H54 (cell line): ENCODE data around the gene DTHD1.
A peak's percentile ranks its signal among the peaks of the same experiment; 100 is the strongest.

Source experiments
- DNase-seq: peaks from one replicate; pipeline ENCODE4 v3.0.0; 2011; ENCODE audit warnings: low spot score, mixed read lengths; ENCODE audit not compliant: insufficient read length
- FAIRE-seq: peaks from 3 replicates; lab custom pipeline; 2011; peaks lifted over from hg19 to GRCh38; lab: Jason Lieb, UNC
- POLR2A ChIP-seq: IDR thresholded peaks from 2 replicates; pipeline ENCODE4 v1.6.1; 2011; ENCODE audit warnings: low read depth, mild to moderate bottlenecking, low read length

The DTHD1 gene

GRCh38 chr4:36313703-36314102 lies 32.3 kb downstream of the DTHD1 start:
- FAIRE-seq = no peak
- DNase-seq = no peak
- TF ChIP-seq POLR2A = no peak

GRCh38 chr4:36316607-36317006 lies 35.2 kb downstream of the DTHD1 start:
- TF ChIP-seq POLR2A = no peak
- FAIRE-seq (no peak), DNase-seq (peak; percentile 2)

- TF ChIP-seq POLR2A = no peak
- FAIRE-seq = no peak
- no peak for DNase-seq
Measured at GRCh38 chr4:36317721-36318120, 36.3 kb downstream of the DTHD1 start.

- no peak for DNase-seq
- FAIRE-seq = no peak
- TF ChIP-seq POLR2A = no peak
Measured at GRCh38 chr4:36320117-36320896, 38.9 kb downstream of the DTHD1 start.

GRCh38 chr4:36321176-36321575 lies 39.8 kb downstream of the DTHD1 start:
- DNase-seq (no peak), FAIRE-seq (no peak)
- TF ChIP-seq POLR2A = no peak

- TF ChIP-seq POLR2A = no peak
- DNase-seq (no peak), FAIRE-seq (no peak)
Measured at GRCh38 chr4:36322921-36323354, 41.5 kb downstream of the DTHD1 start.

GRCh38 chr4:36323816-36324419 lies 42.5 kb downstream of the DTHD1 start:
- no peak for TF ChIP-seq POLR2A
- no peak for DNase-seq
- FAIRE-seq = no peak

- FAIRE-seq (no peak), DNase-seq (no peak)
- no peak for TF ChIP-seq POLR2A
Measured at GRCh38 chr4:36324808-36325207, 43.4 kb downstream of the DTHD1 start.

- TF ChIP-seq POLR2A = no peak
- DNase-seq (no peak), FAIRE-seq (no peak)
Measured at GRCh38 chr4:36325499-36325898, 44.1 kb downstream of the DTHD1 start.

GRCh38 chr4:36325926-36326325 lies 44.5 kb downstream of the DTHD1 start:
- FAIRE-seq = no peak
- no peak for TF ChIP-seq POLR2A

GRCh38 chr4:36326476-36327029 lies 45.1 kb downstream of the DTHD1 start:
- no peak for DNase-seq
- no peak for TF ChIP-seq POLR2A
- no peak for FAIRE-seq

More at GRCh38 chr4:36325926-36326325, 44.5 kb downstream of the DTHD1 start:
- no peak for DNase-seq

- TF ChIP-seq POLR2A = no peak
- no peak for DNase-seq
- FAIRE-seq = no peak
Measured at GRCh38 chr4:36327400-36327799, 46.0 kb downstream of the DTHD1 start.

- no peak for TF ChIP-seq POLR2A
- FAIRE-seq (no peak), DNase-seq (no peak)
Measured at GRCh38 chr4:36328130-36328529, 46.7 kb downstream of the DTHD1 start.

- FAIRE-seq = no peak
- DNase-seq = no peak
- no peak for TF ChIP-seq POLR2A
Measured at GRCh38 chr4:36329228-36329627, 47.8 kb downstream of the DTHD1 start.

GRCh38 chr4:36330796-36331195 lies 49.4 kb downstream of the DTHD1 start:
- DNase-seq = no peak
- FAIRE-seq = no peak
- TF ChIP-seq POLR2A = no peak
